Adrenal gland (tissue), 5 donors: ENCODE results near the gene ANKRD16.

Experiments used
- CTCF ChIP-seq, 6 experiments: fragments of 450-650 bp in 4 of 6; fragments of 200-600 bp in 2 of 6; sonication (generic) in 1 of 6; IDR thresholded peaks; 1 replicate in 5 of 6; 2 replicates in 1 of 6; pipeline versions ENCODE4 v1.5.1 to v1.8.0; 2016 to 2021; ENCODE audit warnings: antibody characterized with exemption in 6 of 6, mild to moderate bottlenecking in 2 of 6, moderate library complexity in 1 of 6
- POLR2A ChIP-seq, 2 donors: fragments of 450-650 bp; IDR thresholded peaks; one replicate each; pipeline ENCODE4 v1.6.1; 2017; ENCODE audit warnings: antibody characterized with exemption in 2 of 2, mild to moderate bottlenecking in 2 of 2, moderate library complexity in 1 of 2
- donor health status: DM: no; HTN: no; CAD: no.

- TF ChIP-seq POLR2A (IDR thresholded peaks at IDR 0.05) (no peak), CTCF (IDR thresholded peaks at IDR 0.05) (no peak)
These were observed 3.6 kb upstream of the ANKRD16 start for GRCh38 chr10:5893321-5893720.
